OCI-LY7 (cell line): ENCODE measurements around the gene ZFTA. TPM values are rescaled to one million over a fixed set of nuclear protein-coding genes. Genes with fewer than 3 reads are reported as not detected.

Experiments used
- BruUV-seq: library from RNA; stranded (reverse); fragments of 400-500 nt; replicated peaks from 2 replicates; lab custom pipeline; 2021; lab: Mats Ljungman, UMichigan
- CTCF ChIA-PET: fragments of 300-600 bp; sonication (Branson Sonifier 250); formaldehyde crosslinking; loops from one replicate; lab custom pipeline; 2022; ENCODE audit warnings: antibody characterized with exemption; ENCODE audit not compliant: unreplicated experiment; lab: Charles Lee
- POLR2A ChIA-PET: fragments of 300-600 bp; sonication (Branson Sonifier 250); formaldehyde crosslinking; loops from one replicate; lab custom pipeline; 2022; ENCODE audit warnings: antibody characterized with exemption; lab: Charles Lee
- DNase-seq: peaks from one replicate; pipeline ENCODE4 v3.0.0-alpha.2; 2015; ENCODE audit warnings: low spot score
- H2AFZ ChIP-seq: fragments of 200-600 bp; sonication (generic), shearing (Covaris generic); 2 replicates; pipeline ENCODE4 v1.6.1; 2014; ENCODE audit warnings: mild to moderate bottlenecking, antibody characterized with exemption, low read length, moderate library complexity
- H3K27ac ChIP-seq: fragments of 200-600 bp; sonication (generic); 2 replicates; pipeline ENCODE4 v1.5.1; 2014; ENCODE audit warnings: mixed run types, low read depth, mild to moderate bottlenecking, moderate library complexity, low read length, inconsistent platforms; ENCODE audit not compliant: poor library complexity, severe bottlenecking
- H3K36me3 ChIP-seq: fragments of 200-600 bp; sonication (generic); 2 replicates; pipeline ENCODE4 v1.6.1; 2014; ENCODE audit warnings: mild to moderate bottlenecking, antibody characterized with exemption, low read length, moderate library complexity, mixed read lengths; ENCODE audit not compliant: insufficient read depth
- H3K4me1 ChIP-seq: fragments of 200-600 bp; sonication (generic); 2 replicates; pipeline ENCODE4 v1.5.1; 2014; ENCODE audit warnings: mild to moderate bottlenecking, low read length; ENCODE audit not compliant: insufficient read depth, poor library complexity, severe bottlenecking
- H3K4me2 ChIP-seq: fragments of 200-600 bp; sonication (generic); 2 replicates; pipeline ENCODE4 v1.6.1; 2014; ENCODE audit warnings: mild to moderate bottlenecking, low read length
- H3K4me3 ChIP-seq: fragments of 200-600 bp; sonication (generic); 2 replicates; pipeline ENCODE4 v1.5.1; 2014; ENCODE audit warnings: mild to moderate bottlenecking, low read depth, low read length; ENCODE audit not compliant: poor library complexity, severe bottlenecking
- H3K79me2 ChIP-seq: fragments of 200-600 bp; sonication (generic); 2 replicates; pipeline ENCODE4 v1.6.1; 2016; ENCODE audit warnings: low read depth, mild to moderate bottlenecking, low read length, moderate library complexity, mixed read lengths; ENCODE audit not compliant: insufficient read depth
- H3K9me2 ChIP-seq: fragments of 200-600 bp; sonication (generic); 2 replicates; pipeline ENCODE4 v1.6.1; 2016; ENCODE audit warnings: mild to moderate bottlenecking, low read length, mixed read lengths; ENCODE audit not compliant: insufficient read depth
- H3K9me3 ChIP-seq: fragments of 200-600 bp; sonication (generic); 2 replicates; pipeline ENCODE4 v1.6.1; 2014; ENCODE audit warnings: mild to moderate bottlenecking, mixed run types, low read length, mixed read lengths
- H4K20me1 ChIP-seq: fragments of 200-600 bp; sonication (generic); 2 replicates; pipeline ENCODE4 v1.6.1; 2014; ENCODE audit warnings: mild to moderate bottlenecking, antibody characterized with exemption, low read length, moderate library complexity, mixed read lengths; ENCODE audit not compliant: insufficient read depth
- EZH2phosphoT487 ChIP-seq: fragments of 200-600 bp; sonication (generic); IDR thresholded peaks from 2 replicates; pipeline ENCODE4 v1.6.1; 2018; ENCODE audit warnings: low read depth, borderline replicate concordance, mild to moderate bottlenecking, mixed run types, antibody characterized with exemption, low read length, moderate library complexity, mixed read lengths
- intact Hi-C: fragments of 100-400 bp; cut with micrococcal nuclease; formaldehyde crosslinking; loops from one replicate; pipeline ENCODE4 v1.10.0; 2022; ENCODE audit not compliant: unreplicated experiment
- total RNA-seq, 2 experiments: library from RNA; depleted of rRNA in 1 of 2; stranded (reverse); fragments of >200 nt in 1 of 2; shearing (Covaris generic) in 1 of 2; gene quantifications; 2 replicates each; pipeline ENCODE4 v1.2.3, GENCODE V29; 2014 to 2022
- TF ChIP-seq, protein P1 (sequence below): fragments of 200-600 bp; sonication (generic); conservative IDR thresholded peaks from 2 replicates; pipeline ENCODE4 v1.5.1; 2014; ENCODE audit warnings: mild to moderate bottlenecking, antibody characterized with exemption, low read length, moderate library complexity, mixed read lengths

ZFTA gene
- total RNA-seq, 2 experiments from 2014 or later: 6.8 to 12.7 TPM

GRCh38 chr11:63762654-63763495 lies 5.7 kb downstream of the ZFTA start:
- Histone ChIP-seq H3K79me2 (0 out of 2 replicates have a peak, but pooled peaks cover 5% of the 10 kb centered on the region), H3K9me2 (no peaks in the 10 kb centered on the region), H3K36me3 (peaks cover 28% of the 10 kb centered on the region; the same call in 1 of the 2 replicates), H3K9me3 (no peaks in the 10 kb centered on the region), H3K4me1 (peaks cover 13% of the 10 kb centered on the region), H3K27ac (no peak overlapping the region), H3K4me3 (no peak overlapping the region), H2AFZ (no peak overlapping the region), H4K20me1 (peaks cover 11% of the 10 kb centered on the region; the same call in 1 of the 2 replicates), H3K4me2 (no peak overlapping the region)
- BruUV-seq: no TSS peak
- CTCF ChIA-PET: no interaction called here
- TF ChIP-seq, protein P1, sequence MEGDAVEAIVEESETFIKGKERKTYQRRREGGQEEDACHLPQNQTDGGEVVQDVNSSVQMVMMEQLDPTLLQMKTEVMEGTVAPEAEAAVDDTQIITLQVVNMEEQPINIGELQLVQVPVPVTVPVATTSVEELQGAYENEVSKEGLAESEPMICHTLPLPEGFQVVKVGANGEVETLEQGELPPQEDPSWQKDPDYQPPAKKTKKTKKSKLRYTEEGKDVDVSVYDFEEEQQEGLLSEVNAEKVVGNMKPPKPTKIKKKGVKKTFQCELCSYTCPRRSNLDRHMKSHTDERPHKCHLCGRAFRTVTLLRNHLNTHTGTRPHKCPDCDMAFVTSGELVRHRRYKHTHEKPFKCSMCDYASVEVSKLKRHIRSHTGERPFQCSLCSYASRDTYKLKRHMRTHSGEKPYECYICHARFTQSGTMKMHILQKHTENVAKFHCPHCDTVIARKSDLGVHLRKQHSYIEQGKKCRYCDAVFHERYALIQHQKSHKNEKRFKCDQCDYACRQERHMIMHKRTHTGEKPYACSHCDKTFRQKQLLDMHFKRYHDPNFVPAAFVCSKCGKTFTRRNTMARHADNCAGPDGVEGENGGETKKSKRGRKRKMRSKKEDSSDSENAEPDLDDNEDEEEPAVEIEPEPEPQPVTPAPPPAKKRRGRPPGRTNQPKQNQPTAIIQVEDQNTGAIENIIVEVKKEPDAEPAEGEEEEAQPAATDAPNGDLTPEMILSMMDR: no peak
- TF ChIP-seq EZH2phosphoT487: no peak
- DNase-seq: no peak
- POLR2A ChIA-PET: no interaction called here
- intact Hi-C loops: no loop called here

- CTCF ChIA-PET: no interaction called here
- BruUV-seq: no TSS peak
- no peak overlapping the region for H3K4me3 ChIP-seq
Measured at GRCh38 chr11:63761931-63762653, 6.5 kb downstream of the ZFTA start.

More at GRCh38 chr11:63761931-63762653, 6.5 kb downstream of the ZFTA start:
- H3K27ac ChIP-seq: no peak overlapping the region
- DNase-seq: no peak
- no peak overlapping the region for H2AFZ ChIP-seq
- peaks cover 8% of the 10 kb centered on the region for H3K4me1 ChIP-seq
- peaks cover 31% of the 10 kb centered on the region; the same call in 1 of the 2 replicates for H3K36me3 ChIP-seq
- intact Hi-C loops: no loop called here
- no peaks in the 10 kb centered on the region for H3K9me2 ChIP-seq
- H4K20me1 ChIP-seq: peaks cover 5% of the 10 kb centered on the region; the same call in 1 of the 2 replicates
- H3K4me2 ChIP-seq: no peak overlapping the region
- no peaks in the 10 kb centered on the region for H3K9me3 ChIP-seq
- H3K79me2 ChIP-seq: no peaks in the 10 kb centered on the region
- POLR2A ChIA-PET: interaction anchor here (0.7 kb wide), 1 partner anchor 398 kb away, joined by 3 read pairs; no protein-coding TSS in a partner anchor
- TF ChIP-seq EZH2phosphoT487: no peak
- TF ChIP-seq, protein P1: no peak
